Measurements from ENCODE around the gene BIRC2.

DNA sequence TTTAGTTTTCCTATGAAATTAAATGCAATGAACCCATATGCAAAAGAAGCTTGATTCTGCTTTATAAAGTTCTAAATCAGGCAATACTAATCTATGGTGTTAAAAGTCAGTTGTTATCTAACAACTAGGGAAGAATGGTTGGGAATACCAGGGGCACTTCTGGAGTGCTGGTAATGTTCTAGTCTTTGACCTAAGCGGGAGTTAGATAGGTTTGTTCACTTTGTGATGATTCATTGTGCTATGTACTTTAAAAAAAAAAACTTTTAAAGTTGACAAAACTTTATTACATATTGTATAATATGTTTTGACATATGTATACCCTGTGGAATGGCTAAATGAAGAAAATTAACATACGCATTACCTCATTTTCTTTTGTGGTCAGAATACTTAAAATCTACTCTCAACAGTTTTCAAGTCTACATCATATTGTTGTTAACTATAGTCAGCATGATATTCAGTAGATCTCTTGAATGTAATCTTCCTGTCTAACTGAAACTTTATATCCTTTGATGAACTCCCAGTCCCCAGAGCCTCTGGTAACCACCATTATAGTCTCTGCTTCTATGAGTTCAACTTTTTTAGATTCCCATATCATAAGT is 39.2 kb downstream of the BIRC2 start:
- TF ChIP-seq, protein P1, sequence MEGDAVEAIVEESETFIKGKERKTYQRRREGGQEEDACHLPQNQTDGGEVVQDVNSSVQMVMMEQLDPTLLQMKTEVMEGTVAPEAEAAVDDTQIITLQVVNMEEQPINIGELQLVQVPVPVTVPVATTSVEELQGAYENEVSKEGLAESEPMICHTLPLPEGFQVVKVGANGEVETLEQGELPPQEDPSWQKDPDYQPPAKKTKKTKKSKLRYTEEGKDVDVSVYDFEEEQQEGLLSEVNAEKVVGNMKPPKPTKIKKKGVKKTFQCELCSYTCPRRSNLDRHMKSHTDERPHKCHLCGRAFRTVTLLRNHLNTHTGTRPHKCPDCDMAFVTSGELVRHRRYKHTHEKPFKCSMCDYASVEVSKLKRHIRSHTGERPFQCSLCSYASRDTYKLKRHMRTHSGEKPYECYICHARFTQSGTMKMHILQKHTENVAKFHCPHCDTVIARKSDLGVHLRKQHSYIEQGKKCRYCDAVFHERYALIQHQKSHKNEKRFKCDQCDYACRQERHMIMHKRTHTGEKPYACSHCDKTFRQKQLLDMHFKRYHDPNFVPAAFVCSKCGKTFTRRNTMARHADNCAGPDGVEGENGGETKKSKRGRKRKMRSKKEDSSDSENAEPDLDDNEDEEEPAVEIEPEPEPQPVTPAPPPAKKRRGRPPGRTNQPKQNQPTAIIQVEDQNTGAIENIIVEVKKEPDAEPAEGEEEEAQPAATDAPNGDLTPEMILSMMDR (IDR thresholded peaks at IDR 0.05; ENCODE audit: low read depth, low read length, poor library complexity, severe bottlenecking), result no peak
- no peak for TF ChIP-seq EZH2phosphoT487 (IDR thresholded peaks at IDR 0.05; ENCODE audit: borderline replicate concordance, low read length)
